A673 (cell line): ENCODE measurements around the gene PCED1A. TPM values are rescaled to one million over a fixed set of nuclear protein-coding genes. Genes with fewer than 3 reads are reported as not detected.

ENCODE experiments used
- BruUV-seq: library from RNA; stranded (reverse); fragments of 400-500 nt; replicated peaks from 2 replicates; lab custom pipeline; 2021; lab: Mats Ljungman, UMichigan
- CTCF ChIA-PET: fragments of 300-600 bp; sonication (Branson Sonifier 250); formaldehyde crosslinking; loops from one replicate; lab custom pipeline; 2022; ENCODE audit warnings: antibody characterized with exemption; lab: Charles Lee
- POLR2A ChIA-PET: fragments of 300-600 bp; sonication (Branson Sonifier 250); formaldehyde crosslinking; loops from one replicate; lab custom pipeline; 2022; ENCODE audit warnings: antibody characterized with exemption; ENCODE audit not compliant: low non-redundant PET; lab: Charles Lee
- DNase-seq: peaks from one replicate; pipeline ENCODE4 v3.0.0-alpha.2; 2015; ENCODE audit warnings: low spot score
- H3K27ac ChIP-seq: fragments of 200-600 bp; sonication (generic); 2 replicates; pipeline ENCODE4 v1.5.1; 2016; ENCODE audit warnings: mixed run types, low read depth, mild to moderate bottlenecking, mixed read lengths, antibody characterized with exemption, low read length; ENCODE audit not compliant: poor library complexity, severe bottlenecking
- H3K27me3 ChIP-seq: fragments of 200-600 bp; sonication (generic); replicated peaks from 2 replicates; pipeline ENCODE4 v1.6.1; 2017; ENCODE audit warnings: mixed run types, low read depth, mild to moderate bottlenecking, mixed read lengths, antibody characterized with exemption, low read length; ENCODE audit not compliant: insufficient read depth, poor library complexity
- H3K36me3 ChIP-seq: fragments of 200-600 bp; sonication (generic); 2 replicates; pipeline ENCODE4 v1.6.1; 2016; ENCODE audit warnings: mixed run types, mild to moderate bottlenecking, mixed read lengths, antibody characterized with exemption, low read length; ENCODE audit not compliant: insufficient read depth, poor library complexity, severe bottlenecking
- H3K4me1 ChIP-seq: fragments of 200-600 bp; sonication (generic); 2 replicates; pipeline ENCODE4 v1.6.1; 2017; ENCODE audit warnings: mixed run types, mild to moderate bottlenecking, mixed read lengths, antibody characterized with exemption, low read length; ENCODE audit not compliant: insufficient read depth, poor library complexity, severe bottlenecking
- H3K4me3 ChIP-seq: fragments of 200-600 bp; sonication (generic); 2 replicates; pipeline ENCODE4 v1.5.1; 2016; ENCODE audit warnings: low read depth, mixed run types, mild to moderate bottlenecking, mixed read lengths, low read length; ENCODE audit not compliant: poor library complexity, severe bottlenecking
- H3K9me3 ChIP-seq: fragments of 200-600 bp; sonication (generic); 2 replicates; pipeline ENCODE4 v1.6.1; 2016; ENCODE audit warnings: mixed run types, low read depth, mild to moderate bottlenecking, mixed read lengths, antibody characterized with exemption, low read length; ENCODE audit not compliant: poor library complexity, severe bottlenecking
- CTCF ChIP-seq: fragments of 300-800, 200-600 bp; sonication (generic); conservative IDR thresholded peaks from 2 replicates; pipeline ENCODE4 v1.5.1; 2017; ENCODE audit warnings: low read depth, mild to moderate bottlenecking, antibody characterized with exemption, low read length, moderate library complexity, mixed read lengths
- EZH2 ChIP-seq: fragments of 200-600 bp; sonication (generic); IDR thresholded peaks from 2 replicates; pipeline ENCODE4 v1.6.1; 2017; ENCODE audit warnings: borderline replicate concordance, low read depth, mild to moderate bottlenecking, mixed read lengths, antibody characterized with exemption, low read length; ENCODE audit not compliant: poor library complexity, severe bottlenecking
- intact Hi-C: fragments of 100-400 bp; cut with micrococcal nuclease; formaldehyde crosslinking; loops from one replicate; pipeline ENCODE4 v1.10.0; 2022; ENCODE audit not compliant: unreplicated experiment
- total RNA-seq: library from RNA; stranded (reverse); gene quantifications from 2 replicates; pipeline ENCODE4 v1.2.3, GENCODE V29; 2021

Gene PCED1A
- total RNA-seq, 1 experiment from 2014 or later, result 32.8 TPM

GRCh38 chr20:2838847-2839671 lies 1.4 kb downstream of the PCED1A start:
- CTCF ChIA-PET, result no interaction called here
- no TSS peak for BruUV-seq
- POLR2A ChIA-PET, result no interaction called here

GRCh38 chr20:2838170-2838797 lies 2.2 kb downstream of the PCED1A start:
- TF ChIP-seq CTCF (no peak), EZH2 (no peak)
- BruUV-seq, result TSS peak; percentile 32
- Histone ChIP-seq H3K4me3 (no peak overlapping the region), H3K4me1 (peaks cover 15% of the 10 kb centered on the region), H3K9me3 (no peaks in the 10 kb centered on the region), H3K36me3 (peaks cover 8% of the 10 kb centered on the region), H3K27me3 (no peaks in the 10 kb centered on the region), H3K27ac (no peak overlapping the region)
- DNase-seq, result no peak
- intact Hi-C loops, result no loop called here
- ChIA-PET POLR2A (no interaction called here), CTCF (no interaction called here)

More at GRCh38 chr20:2838847-2839671, 1.4 kb downstream of the PCED1A start:
- no peak overlapping the region for H3K27ac ChIP-seq
- intact Hi-C loops, result no loop called here
- H3K27me3 ChIP-seq, result no peaks in the 10 kb centered on the region
- H3K4me3 ChIP-seq, result no peak overlapping the region
- DNase-seq, result no peak
- no peak for TF ChIP-seq EZH2
- no peak for TF ChIP-seq CTCF
- H3K36me3 ChIP-seq, result peaks cover 8% of the 10 kb centered on the region
- peaks cover 15% of the 10 kb centered on the region for H3K4me1 ChIP-seq
- no peaks in the 10 kb centered on the region for H3K9me3 ChIP-seq

- CTCF ChIA-PET, result no interaction called here
- BruUV-seq, result no TSS peak
Observed at GRCh38 chr20:2837221-2837960, 3.1 kb downstream of the PCED1A start.

More at GRCh38 chr20:2837221-2837960, 3.1 kb downstream of the PCED1A start:
- Histone ChIP-seq H3K27me3 (no peaks in the 10 kb centered on the region), H3K36me3 (peaks cover 8% of the 10 kb centered on the region), H3K4me3 (no peak overlapping the region), H3K27ac (no peak overlapping the region), H3K4me1 (peaks cover 15% of the 10 kb centered on the region), H3K9me3 (no peaks in the 10 kb centered on the region)
- POLR2A ChIA-PET, result no interaction called here
- no peak for TF ChIP-seq EZH2
- intact Hi-C loops, result no loop called here
- no peak for DNase-seq
